Right atrium auricular region (tissue), 2 donors: ENCODE data around the gene RAB4A. TPM values are rescaled to one million over a fixed set of nuclear protein-coding genes. Genes with fewer than 3 reads are reported as not detected.

Source experiments
- DNase-seq: peaks from one replicate; pipeline ENCODE4 v3.0.0-alpha.2; 2019; ENCODE audit warnings: low spot score
- H3K27ac ChIP-seq, 2 donors: fragments of 200-600 bp; sonication (generic); 1 replicate in 1 of 2; 2 replicates in 1 of 2; pipeline ENCODE4 v1.5.1; 2016 to 2019
- H3K27me3 ChIP-seq, 2 donors: fragments of 200-600 bp; sonication (generic); one replicate each; pipeline versions ENCODE4 v1.5.1 to v1.6.0; 2017 to 2019
- H3K36me3 ChIP-seq: fragments of 200-600 bp; sonication (generic); one replicate; pipeline ENCODE4 v1.5.1; 2016
- H3K4me1 ChIP-seq, 2 donors: fragments of 200-600 bp; sonication (generic); one replicate each; pipeline versions ENCODE4 v1.5.1 to v1.6.0; 2017 to 2019
- H3K4me3 ChIP-seq, 2 donors: fragments of 200-600 bp; sonication (generic); 1 replicate in 1 of 2; 2 replicates in 1 of 2; pipeline ENCODE4 v1.5.1; 2017 to 2019; ENCODE audit warnings: mild to moderate bottlenecking in 1 of 2, moderate library complexity in 1 of 2
- H3K9me3 ChIP-seq, 2 donors: fragments of 200-600 bp; sonication (generic); one replicate each; pipeline ENCODE4 v1.5.1; 2019
- total RNA-seq, 2 donors: library from RNA; depleted of rRNA; stranded (reverse); fragments of >200 nt; gene quantifications; one replicate each; pipeline ENCODE4 v1.1.0, GENCODE V29; 2016
- TF ChIP-seq, protein P1 (sequence below), 2 donors: fragments of 200-600 bp; sonication (generic); IDR thresholded peaks; one replicate each; pipeline ENCODE4 v1.5.1; 2019; ENCODE audit warnings: antibody characterized with exemption in 2 of 2

Gene RAB4A
- total RNA-seq, 2 donors from 2014 or later = 44.4 to 60.8 TPM

DNA sequence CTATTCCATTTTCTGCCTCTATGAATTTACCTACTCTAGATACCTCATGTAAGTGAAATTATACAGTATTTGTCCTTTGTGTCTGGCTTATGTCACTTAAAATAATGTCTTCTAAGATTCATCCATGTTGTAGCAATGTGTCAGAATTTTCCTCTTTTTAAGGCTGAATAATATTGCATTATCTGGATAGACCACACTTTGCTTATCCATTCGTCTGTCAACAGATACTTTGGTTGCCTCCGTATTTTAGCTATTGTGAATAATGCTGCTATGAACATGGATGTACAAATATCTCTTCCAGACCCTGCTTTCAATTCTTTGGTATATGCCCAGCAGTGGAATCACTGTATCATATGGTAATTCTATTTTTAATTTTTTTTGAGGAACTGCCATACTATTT, 82.1 kb downstream of the RAB4A start:
- TF ChIP-seq, protein P1, sequence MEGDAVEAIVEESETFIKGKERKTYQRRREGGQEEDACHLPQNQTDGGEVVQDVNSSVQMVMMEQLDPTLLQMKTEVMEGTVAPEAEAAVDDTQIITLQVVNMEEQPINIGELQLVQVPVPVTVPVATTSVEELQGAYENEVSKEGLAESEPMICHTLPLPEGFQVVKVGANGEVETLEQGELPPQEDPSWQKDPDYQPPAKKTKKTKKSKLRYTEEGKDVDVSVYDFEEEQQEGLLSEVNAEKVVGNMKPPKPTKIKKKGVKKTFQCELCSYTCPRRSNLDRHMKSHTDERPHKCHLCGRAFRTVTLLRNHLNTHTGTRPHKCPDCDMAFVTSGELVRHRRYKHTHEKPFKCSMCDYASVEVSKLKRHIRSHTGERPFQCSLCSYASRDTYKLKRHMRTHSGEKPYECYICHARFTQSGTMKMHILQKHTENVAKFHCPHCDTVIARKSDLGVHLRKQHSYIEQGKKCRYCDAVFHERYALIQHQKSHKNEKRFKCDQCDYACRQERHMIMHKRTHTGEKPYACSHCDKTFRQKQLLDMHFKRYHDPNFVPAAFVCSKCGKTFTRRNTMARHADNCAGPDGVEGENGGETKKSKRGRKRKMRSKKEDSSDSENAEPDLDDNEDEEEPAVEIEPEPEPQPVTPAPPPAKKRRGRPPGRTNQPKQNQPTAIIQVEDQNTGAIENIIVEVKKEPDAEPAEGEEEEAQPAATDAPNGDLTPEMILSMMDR (IDR thresholded peaks at IDR 0.05) = no peak
- Histone ChIP-seq H3K27me3 (no peaks in the 10 kb centered on the region), H3K36me3 (no peaks in the 10 kb centered on the region), H3K27ac (no peak overlapping the region), H3K4me1 (no peaks in the 10 kb centered on the region), H3K4me3 (no peak overlapping the region), H3K9me3 (peaks cover 0 to 16% of the 10 kb centered on the region in 2 donors)
- DNase-seq = no peak

DNA sequence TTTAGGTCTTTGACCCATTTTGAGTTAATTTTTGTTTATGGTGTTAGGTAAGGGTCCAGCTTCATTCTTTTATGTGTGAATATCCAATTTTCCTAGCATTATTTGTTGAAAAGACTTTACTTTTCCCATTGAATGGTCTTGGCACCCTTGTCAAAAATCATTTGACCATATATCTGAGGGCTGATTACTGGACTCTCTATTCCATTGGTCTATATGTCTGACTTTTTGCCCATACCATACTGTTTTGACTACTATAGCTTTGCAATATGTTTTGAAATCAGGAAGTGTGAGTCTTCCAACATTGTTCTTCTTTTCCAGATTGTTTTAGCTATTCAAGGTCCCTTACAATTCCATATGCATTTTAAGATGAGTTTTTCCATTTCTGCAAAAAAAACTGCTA, 83.3 kb downstream of the RAB4A start:
- no peak overlapping the region for H3K27ac ChIP-seq
- TF ChIP-seq, protein P1 (IDR thresholded peaks at IDR 0.05) = no peak
- no peaks in the 10 kb centered on the region for H3K36me3 ChIP-seq
- DNase-seq = no peak
- H3K4me1 ChIP-seq = no peaks in the 10 kb centered on the region
- H3K9me3 ChIP-seq = peaks cover 0 to 16% of the 10 kb centered on the region in 2 donors
- H3K27me3 ChIP-seq = no peaks in the 10 kb centered on the region
- H3K4me3 ChIP-seq = no peak overlapping the region

Other genes starting within 250 kb of the RAB4A start
- gene CCSAP, start 71.9 kb downstream of the RAB4A start, total RNA-seq = 1 to 10 TPM; 2.6 to 2.7 TPM
- gene ACTA1, start 163.0 kb downstream of the RAB4A start, total RNA-seq = 1,000 to 10,000 TPM in 1 of 2 donors, 100 to 1,000 TPM in 1; 422 to 3,527 TPM
- gene NUP133, start 237.2 kb downstream of the RAB4A start, total RNA-seq = 10 to 100 TPM; 19.7 to 21.0 TPM